Stimulated activated CD4-positive, alpha-beta T cell treated with anti-CD3 and anti-CD28 coated beads, Interleukin-12 subunit alpha, Interleukin-12 subunit beta, amount 100 ng/mL, for 24 hours (primary cell): ENCODE measurements around the gene THOC2.

ENCODE experiments used
- DNase-seq, 2 experiments: peaks; one replicate each; pipeline ENCODE4 v3.0.0-alpha.2; 2020; ENCODE audit warnings: low read depth in 2 of 2

THOC2 gene

DNA sequence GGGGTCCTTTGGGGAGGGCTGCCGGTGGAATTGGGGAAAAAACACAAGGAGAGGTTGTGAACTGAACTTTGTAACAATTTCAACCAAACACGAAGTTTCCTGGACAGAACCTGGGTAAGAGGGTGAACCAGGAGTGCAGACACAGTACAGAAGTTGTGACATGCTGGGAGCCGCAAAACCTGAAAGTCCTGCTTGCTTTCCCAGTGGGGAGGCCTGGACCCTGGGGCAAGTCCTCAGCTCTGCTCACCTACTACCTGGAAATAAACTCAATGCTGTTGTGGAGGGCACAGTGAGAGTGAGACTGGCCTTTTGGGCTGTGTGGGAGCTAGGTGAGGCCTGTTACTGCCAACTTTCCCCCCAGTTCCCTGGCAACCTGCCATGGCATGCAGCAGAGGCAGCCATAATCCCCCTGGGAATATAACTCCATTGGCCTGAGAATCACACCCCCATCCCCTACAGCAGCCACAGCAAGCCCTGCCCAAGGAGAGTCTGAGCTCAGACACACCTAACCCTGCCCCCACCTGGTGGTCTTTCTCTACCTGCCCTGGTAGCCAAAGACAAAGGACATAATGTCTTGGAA is 162.8 kb downstream of the THOC2 start:
- DNase-seq, result no peak

DNA sequence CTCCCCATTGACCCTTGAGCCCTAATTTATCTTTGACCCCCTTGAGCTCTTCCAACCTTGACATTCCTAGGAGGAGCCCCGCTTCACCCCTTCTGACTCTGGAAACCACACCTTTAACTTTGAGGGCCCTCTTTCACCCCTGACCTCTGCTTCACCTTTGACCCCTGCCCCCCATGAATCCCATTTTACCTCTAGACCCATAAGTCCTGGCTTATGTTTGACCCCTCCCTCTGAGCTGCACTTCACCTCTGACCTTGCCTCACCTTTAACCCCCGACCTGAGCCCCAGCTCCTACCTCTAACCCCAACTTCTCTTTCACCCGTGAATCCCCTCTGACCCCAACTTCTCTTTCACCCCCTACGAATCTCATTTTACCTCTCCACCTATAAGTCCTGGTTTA is 169.7 kb downstream of the THOC2 start:
- no peak for DNase-seq

GRCh38 chrX:123562342-123563146 is 170.3 kb downstream of the THOC2 start:
- DNase-seq, result no peak

- no peak for DNase-seq
Observed at GRCh38 chrX:123561439-123562215, 171.2 kb downstream of the THOC2 start.

GRCh38 chrX:123550829-123551228 is 182.0 kb downstream of the THOC2 start:
- DNase-seq, result no peak
